Measurements from ENCODE around the gene ADCY5. TPM values are rescaled to one million over a fixed set of nuclear protein-coding genes. Genes with fewer than 3 reads are reported as not detected.

ADCY5 gene
- total and polyA plus RNA-seq, 4 donors: 0.74 to 6.6 (median 2.9) TPM

DNA sequence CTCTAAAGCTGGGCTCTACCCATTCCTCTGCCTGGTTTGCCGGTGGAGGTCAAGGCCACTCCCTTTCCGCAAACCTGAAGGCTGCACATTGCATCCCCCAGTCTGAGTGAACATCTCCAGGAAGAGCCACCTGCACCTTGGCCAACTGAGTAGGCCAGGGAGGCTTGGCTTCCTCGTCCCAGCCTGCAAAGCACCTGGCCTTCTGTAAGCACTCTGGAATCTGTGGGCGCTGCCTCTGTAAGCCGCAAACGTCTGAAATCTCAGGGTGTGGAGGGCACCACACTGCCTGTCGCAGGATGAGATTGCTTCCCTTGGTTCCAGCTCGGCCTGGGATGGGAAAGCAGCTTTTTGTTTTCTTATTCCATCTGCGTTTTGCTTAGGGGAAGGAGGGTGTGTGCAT lies 165.8 kb downstream of the ADCY5 start (continued):
- TF ChIP-seq, protein P1, sequence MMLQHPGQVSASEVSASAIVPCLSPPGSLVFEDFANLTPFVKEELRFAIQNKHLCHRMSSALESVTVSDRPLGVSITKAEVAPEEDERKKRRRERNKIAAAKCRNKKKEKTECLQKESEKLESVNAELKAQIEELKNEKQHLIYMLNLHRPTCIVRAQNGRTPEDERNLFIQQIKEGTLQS (IDR thresholded peaks at IDR 0.05): no peak

DNA sequence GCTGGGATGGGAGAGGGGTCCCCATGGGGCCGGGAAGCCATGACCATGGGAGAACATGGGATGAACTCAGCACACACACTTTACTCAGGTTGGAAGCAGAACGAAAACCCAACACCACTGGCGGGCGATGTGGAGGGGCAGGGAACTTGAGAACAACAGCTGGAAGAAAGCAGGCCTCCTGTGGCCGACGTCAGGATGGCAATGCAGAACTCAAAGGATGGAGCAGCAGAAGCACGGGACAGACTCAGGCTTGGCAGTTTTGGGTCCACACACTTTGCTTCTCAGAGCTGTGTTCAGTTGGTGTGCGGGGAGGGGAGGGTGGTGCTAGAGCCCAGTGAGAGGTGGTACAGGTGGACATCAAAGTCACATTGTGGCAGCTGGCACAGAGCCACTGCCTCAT lies 166.4 kb downstream of the ADCY5 start:
- DNase-seq (ENCODE audit: low spot score): no peak
- Histone ChIP-seq H3K4me1 (ENCODE audit: control insufficient read depth in 4 of 4, insufficient read depth in 4 of 4, low read length in 3 of 4) (no peaks in the 10 kb centered on the region), H3K4me3 (ENCODE audit: low read depth in 1 of 3, low read length in 3 of 3) (no peak overlapping the region), H3K27me3 (ENCODE audit: control insufficient read depth in 4 of 4, insufficient read depth in 4 of 4, low read length in 3 of 4) (no peaks in the 10 kb centered on the region), H3K9ac (ENCODE audit: low read depth in 1 of 2, low read length in 2 of 2) (no peak overlapping the region), H3K27ac (ENCODE audit: low read depth in 1 of 2, low read length in 2 of 2) (no peak overlapping the region), H3K9me3 (ENCODE audit: control insufficient read depth in 4 of 4, low read length in 3 of 4) (no peaks in the 10 kb centered on the region), H3K36me3 (ENCODE audit: control insufficient read depth in 4 of 4, insufficient read depth in 3 of 4, low read depth in 1 of 4, low read length in 3 of 4) (peaks cover 0 to 2% (median 0%) of the 10 kb centered on the region in 4 donors)
- 91% methylated on average over 8 of the region's 8 CpGs for WGBS
- TF ChIP-seq HNF4G (IDR thresholded peaks at IDR 0.05) (no peak), TAF1 (conservative IDR thresholded peaks at IDR 0.05) (no peak), SP1 (IDR thresholded peaks at IDR 0.05) (no peak), YY1 (IDR thresholded peaks at IDR 0.05) (no peak), HNF4A (conservative IDR thresholded peaks at IDR 0.05) (no peak), EGR1 (IDR thresholded peaks at IDR 0.05; ENCODE audit: low read depth in 2 of 2) (no peak), NR2F2 (IDR thresholded peaks at IDR 0.05) (no peak), GABPA (IDR thresholded peaks at IDR 0.05 in 1 of 2, conservative IDR thresholded peaks at IDR 0.05 in 1 of 2) (no peak), FOXA1 (IDR thresholded peaks at IDR 0.05) (no peak), RAD21 (IDR thresholded peaks at IDR 0.05) (no peak), FOXA2 (IDR thresholded peaks at IDR 0.05) (no peak), JUND (IDR thresholded peaks at IDR 0.05) (no peak), RXRA (IDR thresholded peaks at IDR 0.05) (no peak)
- TF ChIP-seq, protein P2, sequence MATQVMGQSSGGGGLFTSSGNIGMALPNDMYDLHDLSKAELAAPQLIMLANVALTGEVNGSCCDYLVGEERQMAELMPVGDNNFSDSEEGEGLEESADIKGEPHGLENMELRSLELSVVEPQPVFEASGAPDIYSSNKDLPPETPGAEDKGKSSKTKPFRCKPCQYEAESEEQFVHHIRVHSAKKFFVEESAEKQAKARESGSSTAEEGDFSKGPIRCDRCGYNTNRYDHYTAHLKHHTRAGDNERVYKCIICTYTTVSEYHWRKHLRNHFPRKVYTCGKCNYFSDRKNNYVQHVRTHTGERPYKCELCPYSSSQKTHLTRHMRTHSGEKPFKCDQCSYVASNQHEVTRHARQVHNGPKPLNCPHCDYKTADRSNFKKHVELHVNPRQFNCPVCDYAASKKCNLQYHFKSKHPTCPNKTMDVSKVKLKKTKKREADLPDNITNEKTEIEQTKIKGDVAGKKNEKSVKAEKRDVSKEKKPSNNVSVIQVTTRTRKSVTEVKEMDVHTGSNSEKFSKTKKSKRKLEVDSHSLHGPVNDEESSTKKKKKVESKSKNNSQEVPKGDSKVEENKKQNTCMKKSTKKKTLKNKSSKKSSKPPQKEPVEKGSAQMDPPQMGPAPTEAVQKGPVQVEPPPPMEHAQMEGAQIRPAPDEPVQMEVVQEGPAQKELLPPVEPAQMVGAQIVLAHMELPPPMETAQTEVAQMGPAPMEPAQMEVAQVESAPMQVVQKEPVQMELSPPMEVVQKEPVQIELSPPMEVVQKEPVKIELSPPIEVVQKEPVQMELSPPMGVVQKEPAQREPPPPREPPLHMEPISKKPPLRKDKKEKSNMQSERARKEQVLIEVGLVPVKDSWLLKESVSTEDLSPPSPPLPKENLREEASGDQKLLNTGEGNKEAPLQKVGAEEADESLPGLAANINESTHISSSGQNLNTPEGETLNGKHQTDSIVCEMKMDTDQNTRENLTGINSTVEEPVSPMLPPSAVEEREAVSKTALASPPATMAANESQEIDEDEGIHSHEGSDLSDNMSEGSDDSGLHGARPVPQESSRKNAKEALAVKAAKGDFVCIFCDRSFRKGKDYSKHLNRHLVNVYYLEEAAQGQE (IDR thresholded peaks at IDR 0.05): no peak
- TF ChIP-seq, protein P3, sequence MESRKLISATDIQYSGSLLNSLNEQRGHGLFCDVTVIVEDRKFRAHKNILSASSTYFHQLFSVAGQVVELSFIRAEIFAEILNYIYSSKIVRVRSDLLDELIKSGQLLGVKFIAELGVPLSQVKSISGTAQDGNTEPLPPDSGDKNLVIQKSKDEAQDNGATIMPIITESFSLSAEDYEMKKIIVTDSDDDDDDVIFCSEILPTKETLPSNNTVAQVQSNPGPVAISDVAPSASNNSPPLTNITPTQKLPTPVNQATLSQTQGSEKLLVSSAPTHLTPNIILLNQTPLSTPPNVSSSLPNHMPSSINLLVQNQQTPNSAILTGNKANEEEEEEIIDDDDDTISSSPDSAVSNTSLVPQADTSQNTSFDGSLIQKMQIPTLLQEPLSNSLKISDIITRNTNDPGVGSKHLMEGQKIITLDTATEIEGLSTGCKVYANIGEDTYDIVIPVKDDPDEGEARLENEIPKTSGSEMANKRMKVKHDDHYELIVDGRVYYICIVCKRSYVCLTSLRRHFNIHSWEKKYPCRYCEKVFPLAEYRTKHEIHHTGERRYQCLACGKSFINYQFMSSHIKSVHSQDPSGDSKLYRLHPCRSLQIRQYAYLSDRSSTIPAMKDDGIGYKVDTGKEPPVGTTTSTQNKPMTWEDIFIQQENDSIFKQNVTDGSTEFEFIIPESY (IDR thresholded peaks at IDR 0.05): no peak
- TF ChIP-seq, protein P4, sequence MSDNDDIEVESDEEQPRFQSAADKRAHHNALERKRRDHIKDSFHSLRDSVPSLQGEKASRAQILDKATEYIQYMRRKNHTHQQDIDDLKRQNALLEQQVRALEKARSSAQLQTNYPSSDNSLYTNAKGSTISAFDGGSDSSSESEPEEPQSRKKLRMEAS (IDR thresholded peaks at IDR 0.05): no peak
- TF ChIP-seq, protein P1 (IDR thresholded peaks at IDR 0.05): no peak
- TF ChIP-seq, protein P5, sequence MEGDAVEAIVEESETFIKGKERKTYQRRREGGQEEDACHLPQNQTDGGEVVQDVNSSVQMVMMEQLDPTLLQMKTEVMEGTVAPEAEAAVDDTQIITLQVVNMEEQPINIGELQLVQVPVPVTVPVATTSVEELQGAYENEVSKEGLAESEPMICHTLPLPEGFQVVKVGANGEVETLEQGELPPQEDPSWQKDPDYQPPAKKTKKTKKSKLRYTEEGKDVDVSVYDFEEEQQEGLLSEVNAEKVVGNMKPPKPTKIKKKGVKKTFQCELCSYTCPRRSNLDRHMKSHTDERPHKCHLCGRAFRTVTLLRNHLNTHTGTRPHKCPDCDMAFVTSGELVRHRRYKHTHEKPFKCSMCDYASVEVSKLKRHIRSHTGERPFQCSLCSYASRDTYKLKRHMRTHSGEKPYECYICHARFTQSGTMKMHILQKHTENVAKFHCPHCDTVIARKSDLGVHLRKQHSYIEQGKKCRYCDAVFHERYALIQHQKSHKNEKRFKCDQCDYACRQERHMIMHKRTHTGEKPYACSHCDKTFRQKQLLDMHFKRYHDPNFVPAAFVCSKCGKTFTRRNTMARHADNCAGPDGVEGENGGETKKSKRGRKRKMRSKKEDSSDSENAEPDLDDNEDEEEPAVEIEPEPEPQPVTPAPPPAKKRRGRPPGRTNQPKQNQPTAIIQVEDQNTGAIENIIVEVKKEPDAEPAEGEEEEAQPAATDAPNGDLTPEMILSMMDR (IDR thresholded peaks at IDR 0.05; ENCODE audit: low read depth, low read length, missing input control): no peak

Measured in liver (tissue), 9 donors.